UCSD-AML1 (cell line): ENCODE measurements around the gene SAMD4B.
"Not testable (repeated sequence)": the region's sequence is repeated elsewhere in the genome, so short reads cannot be mapped to it uniquely, and the experiment has no call there.

Source experiments
- DNase-seq: peaks from one replicate; lab custom pipeline; 2025; ENCODE audit not compliant: unreplicated experiment; lab: John Stamatoyannopoulos, UW

SAMD4B gene, protein sequence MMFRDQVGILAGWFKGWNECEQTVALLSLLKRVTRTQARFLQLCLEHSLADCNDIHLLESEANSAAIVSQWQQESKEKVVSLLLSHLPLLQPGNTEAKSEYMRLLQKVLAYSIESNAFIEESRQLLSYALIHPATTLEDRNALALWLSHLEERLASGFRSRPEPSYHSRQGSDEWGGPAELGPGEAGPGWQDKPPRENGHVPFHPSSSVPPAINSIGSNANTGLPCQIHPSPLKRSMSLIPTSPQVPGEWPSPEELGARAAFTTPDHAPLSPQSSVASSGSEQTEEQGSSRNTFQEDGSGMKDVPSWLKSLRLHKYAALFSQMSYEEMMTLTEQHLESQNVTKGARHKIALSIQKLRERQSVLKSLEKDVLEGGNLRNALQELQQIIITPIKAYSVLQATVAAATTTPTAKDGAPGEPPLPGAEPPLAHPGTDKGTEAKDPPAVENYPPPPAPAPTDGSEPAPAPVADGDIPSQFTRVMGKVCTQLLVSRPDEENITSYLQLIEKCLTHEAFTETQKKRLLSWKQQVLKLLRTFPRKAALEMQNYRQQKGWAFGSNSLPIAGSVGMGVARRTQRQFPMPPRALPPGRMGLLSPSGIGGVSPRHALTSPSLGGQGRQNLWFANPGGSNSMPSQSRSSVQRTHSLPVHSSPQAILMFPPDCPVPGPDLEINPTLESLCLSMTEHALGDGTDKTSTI

DNA sequence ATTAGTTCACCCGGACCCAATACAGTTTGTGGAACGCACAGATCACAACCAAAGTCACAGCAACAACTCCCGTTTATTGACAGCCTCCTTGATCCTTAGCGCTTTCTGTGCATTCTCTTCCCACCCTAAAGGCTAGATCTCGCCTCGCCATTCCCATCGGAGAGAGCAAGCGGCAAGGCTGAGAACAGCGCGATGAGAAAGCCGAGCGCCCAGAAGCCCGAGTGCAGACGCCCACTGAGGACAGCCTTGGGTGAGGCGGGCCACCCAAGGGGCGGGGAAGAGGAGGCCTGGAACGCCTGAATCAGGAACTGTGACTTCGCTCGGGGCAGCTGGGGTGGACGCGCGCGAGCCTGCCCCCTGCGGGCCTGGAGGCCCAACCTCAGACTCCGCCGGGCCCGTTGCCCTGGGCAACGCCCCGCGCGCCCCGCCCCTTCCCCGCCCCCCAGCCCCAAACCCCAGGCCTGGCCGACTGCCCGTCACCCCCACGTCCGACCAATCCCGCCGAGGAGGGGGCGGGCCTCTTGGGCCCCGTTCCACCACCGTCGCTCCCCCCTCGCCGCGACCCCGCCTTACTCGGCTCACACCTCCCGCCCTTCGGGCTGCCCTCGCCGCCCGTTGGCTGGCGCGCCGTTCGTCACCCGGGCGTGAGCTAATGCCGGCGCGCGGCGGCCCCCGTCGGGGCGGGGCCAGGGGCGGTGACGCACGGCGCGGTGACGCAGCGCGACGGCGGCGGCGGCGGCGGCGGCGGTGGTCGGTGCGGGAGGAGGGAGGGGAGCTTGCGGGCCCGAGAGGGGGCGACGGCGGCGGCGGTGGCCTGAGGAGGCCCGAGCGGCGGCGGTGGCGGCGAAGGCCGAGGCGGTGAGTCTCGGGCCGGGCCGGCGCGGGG lies at the start of gene SAMD4B:
Gene SAMD4B (plus strand): TSS at position 703 of the 886 bp plus-strand sequence. CDS start 14,473 bp downstream, outside the sequence.
- DNase-seq, result peak; percentile 99

DNA sequence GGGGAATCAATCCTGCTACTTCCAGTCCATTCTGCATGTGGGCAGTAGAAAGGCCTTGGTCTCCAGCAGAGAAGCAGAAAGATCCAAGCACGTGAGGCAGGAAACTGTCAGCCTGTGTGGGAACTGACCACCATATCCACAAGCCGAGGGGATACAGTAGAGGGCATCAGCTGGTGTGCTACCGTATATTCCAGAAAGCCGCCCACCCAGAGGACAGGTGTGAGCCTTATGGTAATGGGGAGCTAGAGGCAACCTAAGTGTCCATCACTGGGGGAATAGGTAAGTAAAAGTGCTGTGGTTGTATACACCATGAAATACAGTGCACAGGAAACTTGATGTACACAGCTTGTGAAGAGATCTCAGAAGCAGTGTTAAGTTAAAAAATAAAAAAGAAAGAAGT lies 48.8 kb upstream of the SAMD4B start:
- no peak for DNase-seq

DNA sequence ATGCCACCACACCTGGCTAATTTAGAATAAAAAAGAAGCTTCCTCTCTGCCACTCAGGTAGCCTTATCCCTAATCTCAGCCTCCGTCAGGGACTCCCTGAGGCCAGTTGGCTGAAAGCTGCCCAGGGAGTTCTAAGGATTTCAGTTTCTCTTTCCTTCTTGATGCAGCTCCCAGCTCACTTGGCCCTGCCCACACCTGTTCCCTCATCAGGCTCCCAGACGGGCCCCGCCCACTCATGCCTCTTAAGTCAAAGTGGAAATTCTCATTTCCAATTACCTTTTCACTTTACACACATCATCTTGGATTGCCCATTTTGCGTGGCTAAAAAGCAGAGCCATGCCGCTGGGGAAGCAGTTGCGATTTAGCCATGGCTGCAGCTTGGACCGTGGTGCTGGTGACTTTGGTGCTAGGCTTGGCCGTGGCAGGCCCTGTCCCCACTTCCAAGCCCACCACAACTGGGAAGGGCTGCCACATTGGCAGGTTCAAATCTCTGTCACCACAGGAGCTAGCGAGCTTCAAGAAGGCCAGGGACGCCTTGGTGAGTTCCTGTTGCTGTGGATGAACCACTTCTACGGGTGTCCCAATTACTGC lies 46.1 kb upstream of the SAMD4B start, which contains the start of gene IFNL1:
Gene IFNL1 (plus strand): TSS at position 353 of the 591 bp plus-strand sequence. CDS start 15 bp downstream, at position 368.
- DNase-seq, result no peak

DNA sequence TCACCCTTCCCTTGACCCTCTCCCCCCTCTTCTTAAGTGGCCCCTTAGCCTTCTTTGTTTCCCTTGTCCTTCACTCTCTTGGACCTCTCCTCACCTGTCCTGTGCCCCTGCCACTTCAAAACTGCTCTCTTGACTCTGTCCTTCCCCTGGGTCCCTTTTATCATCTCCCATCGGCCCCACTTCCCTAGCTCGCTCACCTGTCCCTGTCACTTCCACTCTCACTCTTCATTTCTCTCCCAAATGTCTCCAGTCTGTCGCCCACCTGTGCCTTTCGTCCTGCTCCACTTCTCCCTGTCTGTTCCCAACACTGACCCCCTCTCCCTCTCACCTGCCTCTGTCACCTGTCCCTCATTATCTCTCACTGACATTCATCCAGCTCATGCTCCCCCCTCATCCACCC lies 45.3 kb upstream of the SAMD4B start:
- no peak for DNase-seq

DNA sequence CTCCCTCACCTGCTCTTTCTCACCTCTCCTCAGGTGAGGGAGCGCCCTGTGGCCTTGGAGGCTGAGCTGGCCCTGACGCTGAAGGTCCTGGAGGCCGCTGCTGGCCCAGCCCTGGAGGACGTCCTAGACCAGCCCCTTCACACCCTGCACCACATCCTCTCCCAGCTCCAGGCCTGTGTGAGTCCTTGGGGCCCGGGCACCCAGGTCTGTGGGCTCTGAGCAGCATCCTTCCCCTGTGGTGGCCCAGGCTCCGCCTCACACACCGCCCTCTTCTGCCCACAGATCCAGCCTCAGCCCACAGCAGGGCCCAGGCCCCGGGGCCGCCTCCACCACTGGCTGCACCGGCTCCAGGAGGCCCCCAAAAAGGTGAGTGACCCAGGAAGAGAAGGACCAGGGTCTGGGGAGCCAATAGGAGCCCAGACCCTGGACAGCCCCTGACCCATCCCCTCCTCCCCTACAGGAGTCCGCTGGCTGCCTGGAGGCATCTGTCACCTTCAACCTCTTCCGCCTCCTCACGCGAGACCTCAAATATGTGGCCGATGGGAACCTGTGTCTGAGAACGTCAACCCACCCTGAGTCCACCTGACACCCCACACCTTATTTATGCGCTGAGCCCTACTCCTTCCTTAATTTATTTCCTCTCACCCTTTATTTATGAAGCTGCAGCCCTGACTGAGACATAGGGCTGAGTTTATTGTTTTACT lies 44.1 kb upstream of the SAMD4B start:
- DNase-seq, result peak; percentile 35

DNA sequence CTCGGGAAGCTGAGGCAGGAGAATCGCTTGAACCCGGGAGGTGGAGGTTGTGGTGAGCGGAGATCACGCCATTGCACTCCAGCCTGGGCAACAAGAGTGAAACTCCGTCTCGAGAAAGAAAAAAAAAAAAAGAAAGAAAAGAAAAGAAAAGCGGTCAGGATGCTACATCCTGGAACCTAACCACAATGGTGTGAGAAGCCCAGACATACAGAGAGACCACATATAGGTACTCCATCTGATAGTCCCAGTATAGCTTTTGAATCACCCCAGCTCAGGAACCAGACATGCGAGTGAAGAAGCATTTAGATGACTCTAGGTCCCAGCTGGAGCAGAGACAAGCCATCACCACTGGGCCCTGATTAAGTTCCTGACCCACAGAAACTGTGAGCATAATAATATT lies 42.8 kb upstream of the SAMD4B start:
- DNase-seq, result no peak

DNA sequence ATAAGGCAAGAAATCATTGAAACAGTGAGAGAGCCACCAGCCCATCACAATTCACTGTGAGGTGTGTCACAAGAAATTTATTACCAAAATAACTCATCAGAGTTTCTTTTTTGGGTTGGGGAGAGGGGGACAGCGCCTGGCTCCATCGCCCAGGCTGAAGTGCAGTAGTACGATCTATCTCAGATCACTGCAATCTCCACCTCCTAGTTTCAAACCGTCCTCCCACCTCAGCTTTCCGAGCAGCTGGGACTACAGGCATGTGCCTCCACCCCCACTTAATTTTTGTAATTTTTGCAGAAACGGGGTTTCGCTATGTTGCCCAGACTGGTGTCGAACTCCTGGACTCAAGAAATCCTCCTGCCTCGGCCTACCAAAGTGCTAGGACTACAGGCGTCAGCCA lies 42.4 kb upstream of the SAMD4B start:
- no peak for DNase-seq

DNA sequence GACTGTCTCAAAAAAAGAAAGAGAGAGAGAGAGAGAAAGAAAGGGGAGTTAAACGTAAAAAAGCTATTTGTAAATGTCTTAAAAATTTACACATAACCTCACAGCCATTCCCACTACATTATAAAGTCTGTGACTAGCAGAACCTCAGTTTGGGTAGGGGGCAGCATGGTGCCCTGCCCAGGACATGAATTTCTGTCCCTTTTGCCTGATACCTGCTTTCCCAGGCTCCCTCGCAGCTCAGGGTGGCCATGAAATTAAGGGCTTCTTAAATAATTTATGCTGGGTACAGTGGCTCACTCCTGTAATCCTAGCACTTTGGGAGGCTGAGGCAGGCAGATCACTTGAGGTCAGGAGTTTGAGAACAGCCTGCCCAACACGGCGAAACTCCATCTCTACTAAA lies 41.2 kb upstream of the SAMD4B start:
- no peak for DNase-seq

DNA sequence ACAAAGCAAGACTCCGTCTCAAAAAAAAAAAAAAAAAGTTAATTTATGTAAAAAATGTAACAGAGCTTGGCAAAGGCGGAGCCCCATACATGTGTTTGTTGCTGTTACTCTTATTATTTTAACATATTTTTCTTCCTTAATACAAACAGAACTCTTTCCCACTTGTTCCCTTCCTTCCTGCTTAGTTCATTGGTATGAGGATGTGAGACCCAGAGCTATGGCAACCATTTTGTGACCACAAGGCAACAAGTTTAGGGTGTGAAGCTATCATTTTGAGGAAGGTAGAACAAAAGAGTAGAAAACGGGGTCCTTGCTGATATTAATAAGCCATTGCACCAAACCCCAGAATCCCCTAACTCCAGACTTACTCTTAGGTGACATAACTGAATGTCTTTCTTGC lies 40.7 kb upstream of the SAMD4B start:
- DNase-seq, result no peak

DNA sequence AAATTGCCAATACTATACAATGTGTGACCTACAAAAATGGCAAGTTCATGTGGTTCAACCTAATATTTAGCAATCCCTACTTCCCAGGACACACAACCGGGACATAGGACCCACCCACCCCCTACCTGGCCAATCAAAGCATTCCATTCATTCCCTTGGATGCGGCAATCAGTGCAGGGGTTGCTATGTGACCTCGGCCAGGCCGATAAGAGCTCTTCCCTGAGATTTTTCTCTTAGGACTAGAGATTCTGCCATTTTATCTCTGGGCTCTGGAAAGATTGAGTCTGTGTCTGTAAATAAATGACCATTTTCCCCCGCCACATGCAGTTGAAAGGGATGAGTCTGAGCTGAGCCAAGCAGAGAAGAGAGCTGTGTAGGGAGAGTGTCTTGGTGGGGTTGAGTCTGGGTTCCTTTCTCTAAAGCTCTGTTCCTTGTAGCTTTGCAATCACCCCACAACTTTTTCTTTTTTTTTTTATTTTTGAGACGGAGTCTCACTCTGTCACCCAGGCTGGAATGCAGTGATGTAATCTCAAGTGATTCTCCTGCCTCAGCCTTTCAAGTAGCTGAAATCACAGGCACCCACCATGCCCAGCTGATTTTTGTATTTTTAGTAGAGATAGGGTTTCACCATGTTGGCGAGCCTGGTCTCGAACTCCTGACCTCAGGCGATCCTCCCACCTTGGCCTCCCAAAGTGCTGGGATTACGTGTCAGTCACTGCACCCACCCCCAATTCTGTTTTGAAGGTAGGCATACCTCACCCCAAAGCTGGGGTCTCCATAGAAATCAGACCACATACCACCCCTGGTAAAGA lies 38.6 kb upstream of the SAMD4B start:
- no peak for DNase-seq

DNA sequence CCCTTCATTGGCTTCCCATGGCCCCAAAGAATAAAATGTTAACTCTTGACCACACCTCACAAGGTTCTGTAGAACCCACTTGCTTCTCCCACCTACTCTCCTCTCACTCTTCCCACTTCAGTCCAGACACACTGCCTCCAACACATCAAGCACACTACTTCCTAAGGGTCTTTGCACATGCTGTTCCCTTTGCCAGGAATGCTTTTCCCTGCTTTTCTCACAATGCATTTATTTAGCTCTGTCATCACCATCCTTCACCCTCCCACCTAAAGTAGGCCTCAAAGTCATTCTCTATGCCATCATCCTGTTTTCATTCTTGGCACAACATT lies 38.1 kb upstream of the SAMD4B start:
- no peak for DNase-seq

DNA sequence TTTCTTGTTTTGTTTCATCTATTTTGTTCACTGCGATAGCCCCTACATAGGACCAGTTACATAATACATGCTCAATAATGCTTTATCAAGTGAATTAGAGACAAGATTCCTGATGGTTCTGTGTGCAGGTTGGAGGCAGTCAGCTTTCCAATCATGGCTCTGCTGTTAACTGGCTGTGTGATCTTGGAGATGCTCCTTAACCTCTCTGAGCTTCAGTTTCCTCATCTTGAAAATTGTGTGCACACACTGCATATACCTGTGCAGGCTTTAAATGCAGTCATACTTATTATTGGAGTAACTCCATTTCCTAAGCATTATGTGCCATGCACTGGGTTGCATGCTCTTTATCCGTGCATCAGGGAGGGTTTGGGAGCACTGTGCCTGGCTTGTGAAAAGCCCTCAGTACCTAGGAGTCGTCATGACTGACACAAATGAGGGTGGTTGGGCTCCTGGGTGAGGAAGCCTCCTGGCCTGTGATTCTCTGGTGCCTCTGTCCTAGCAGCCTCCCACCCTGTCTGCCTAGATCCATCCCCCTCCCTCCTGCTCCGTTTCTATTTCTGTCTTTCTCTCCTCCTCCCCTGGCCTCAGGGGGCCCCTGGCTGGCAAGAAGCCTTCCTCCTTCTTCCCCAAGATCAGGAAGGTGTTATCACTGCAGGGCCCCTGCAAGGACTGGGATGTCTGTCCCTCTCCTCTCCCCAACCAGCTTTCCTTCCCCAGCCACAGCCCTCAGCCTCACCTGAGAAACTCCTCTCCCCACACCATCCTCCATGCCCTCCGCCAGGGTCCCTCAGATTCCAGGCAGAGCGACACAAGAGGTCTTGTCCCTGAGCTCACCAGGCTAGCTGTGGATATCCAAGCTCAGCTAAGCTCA lies 37.3 kb upstream of the SAMD4B start:
- DNase-seq, result no peak

DNA sequence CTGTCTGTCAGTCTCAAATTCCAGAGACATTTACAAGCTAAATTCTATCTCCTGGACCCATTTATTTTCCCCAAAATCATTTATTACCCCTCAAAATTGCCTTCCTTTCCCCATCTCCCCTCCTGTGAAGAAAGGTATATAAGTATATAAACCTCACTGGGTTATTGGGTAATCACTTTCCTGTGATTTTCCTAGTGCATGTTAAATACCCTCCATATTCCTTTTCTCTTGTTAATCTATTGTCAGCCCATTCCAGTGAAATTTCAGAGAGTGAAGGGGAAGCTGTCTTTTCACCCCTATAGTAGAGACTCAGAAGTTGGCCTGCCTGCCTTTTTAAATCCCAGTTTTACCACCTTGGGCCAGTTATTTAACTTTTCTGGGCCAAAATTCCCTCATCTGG lies 36.1 kb upstream of the SAMD4B start:
- no peak for DNase-seq

DNA sequence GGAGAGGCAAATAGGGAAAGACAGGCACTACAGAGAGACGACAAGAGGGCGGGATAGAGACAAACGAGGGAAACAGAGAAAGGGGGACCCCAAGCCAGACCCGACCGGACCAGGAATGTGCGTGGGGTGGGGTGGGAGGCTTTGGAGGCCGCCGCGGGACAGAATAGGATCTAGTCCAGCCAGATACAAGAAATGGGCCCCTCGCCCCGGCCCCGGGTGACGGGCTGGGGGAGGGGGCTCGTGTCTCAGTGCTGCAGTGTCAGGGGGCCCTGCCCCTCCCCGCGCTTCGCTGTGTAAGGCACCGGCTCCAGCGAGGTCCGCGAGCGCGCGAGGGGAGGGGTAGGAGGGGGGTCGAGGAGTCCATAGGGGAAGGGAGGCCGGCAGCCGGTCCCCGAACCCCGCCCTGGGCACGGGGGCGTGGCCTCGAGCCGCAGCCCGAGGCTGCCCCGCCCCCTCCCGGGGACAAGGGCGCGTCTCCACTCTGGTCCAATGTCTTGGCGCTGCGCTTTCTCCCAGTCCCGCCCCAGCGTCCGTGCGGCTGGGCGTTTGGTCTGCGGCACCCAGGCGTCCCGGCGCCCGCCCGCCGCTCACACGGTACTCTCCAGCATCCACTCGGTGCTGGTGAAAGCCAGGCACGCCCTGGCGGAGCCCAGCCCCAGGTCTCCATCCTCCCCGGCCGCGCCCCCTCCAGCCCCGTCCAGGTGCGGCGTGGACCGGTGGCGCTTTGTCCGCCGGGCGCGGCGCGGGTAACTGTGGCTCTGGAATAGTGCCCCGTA lies 35.0 kb upstream of the SAMD4B start:
- DNase-seq, result no peak

DNA sequence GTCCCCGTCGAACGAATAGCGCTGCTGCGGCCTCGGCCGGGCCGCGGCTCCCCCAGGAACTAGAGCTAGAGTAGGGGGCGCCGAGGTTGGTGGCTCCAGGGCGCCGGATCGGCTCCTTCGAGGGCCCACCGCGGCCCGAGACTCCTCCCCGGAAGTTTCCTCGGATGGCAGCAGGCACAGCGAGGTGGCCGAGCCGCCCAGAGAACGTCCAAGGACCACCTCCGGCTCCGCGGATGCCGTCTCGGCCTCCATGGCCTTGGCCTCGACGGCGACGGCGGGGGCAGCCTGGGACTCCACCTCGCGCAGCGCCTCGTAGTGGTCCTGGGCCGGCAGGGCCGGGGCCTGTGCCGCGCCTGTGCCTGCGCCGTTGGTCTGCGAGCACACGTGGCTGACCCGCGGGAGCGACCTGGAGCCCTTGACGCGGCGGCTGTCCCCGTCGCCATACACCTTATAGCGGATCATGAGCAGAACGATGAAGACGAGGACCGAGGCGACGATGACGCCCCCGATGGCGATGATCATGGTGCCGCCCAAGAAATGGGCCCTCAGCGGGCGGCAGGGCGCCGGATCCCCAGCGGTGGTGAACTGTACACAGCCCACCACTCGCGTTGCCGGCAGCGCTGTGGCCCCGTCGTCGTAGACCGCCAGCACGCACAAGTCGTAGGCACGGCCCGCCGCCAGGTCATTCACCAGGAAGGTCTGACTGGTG lies 34.2 kb upstream of the SAMD4B start:
- DNase-seq, result no peak

DNA sequence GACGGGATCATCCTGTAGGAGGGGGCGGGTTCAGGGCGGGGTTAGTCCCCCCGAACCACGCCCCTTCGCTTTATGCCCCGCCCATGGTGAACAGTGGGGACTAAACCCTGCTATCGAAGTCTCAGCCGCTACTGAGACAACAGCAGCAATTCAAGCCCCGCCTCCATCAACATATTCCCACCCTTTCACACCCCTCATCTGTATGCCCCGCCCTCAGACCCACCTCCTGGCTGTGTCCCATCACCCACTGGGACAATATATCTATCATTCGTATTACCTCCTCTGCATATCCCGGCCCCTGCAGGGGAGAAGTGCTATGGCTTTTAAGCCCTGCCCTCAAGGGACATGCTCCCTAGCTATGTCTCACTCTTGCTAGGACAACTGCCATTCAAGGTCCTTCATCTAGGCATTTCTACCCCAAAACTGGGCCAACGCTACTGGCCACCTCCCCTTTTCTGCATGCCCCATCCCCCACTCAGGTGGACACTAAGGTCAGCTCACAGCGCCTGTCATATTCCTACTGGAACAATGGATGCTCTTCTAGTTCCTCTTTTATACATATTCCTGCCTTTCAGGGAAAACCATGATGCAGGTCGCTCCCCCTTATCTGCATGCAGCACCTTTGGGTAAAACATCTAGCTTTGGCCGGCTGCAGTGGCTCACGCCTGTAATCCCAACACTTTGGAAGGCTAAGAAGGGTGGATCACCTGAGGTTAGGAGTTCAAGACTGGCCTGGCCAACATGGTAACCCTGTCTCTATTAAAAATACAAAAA lies 33.5 kb upstream of the SAMD4B start:
- no peak for DNase-seq

DNA sequence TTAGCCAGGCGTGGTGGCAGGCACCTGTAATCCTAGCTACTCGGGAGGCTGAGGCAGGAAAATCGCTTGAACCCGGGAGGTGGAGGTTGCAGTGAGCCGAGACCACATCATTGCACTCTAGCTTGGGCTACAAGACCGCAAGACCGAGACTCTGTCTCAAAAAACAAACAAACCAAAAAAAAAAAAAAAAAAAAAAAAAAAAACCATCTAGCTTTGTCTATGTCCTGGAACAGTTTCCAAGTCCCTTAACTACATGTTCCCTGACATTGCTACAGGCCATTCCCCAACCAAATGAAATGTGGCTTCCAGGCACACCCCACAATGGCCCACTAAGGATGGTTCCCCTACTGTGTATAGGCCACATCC lies 32.9 kb upstream of the SAMD4B start:
- DNase-seq, result not testable (repeated sequence)
